OCI-LY7 (cell line): ENCODE data around the gene PIP5K1A. TPM values are rescaled to one million over a fixed set of nuclear protein-coding genes. Genes with fewer than 3 reads are reported as not detected.

Experiments used
- BruUV-seq: library from RNA; stranded (reverse); fragments of 400-500 nt; replicated peaks from 2 replicates; lab custom pipeline; 2021; lab: Mats Ljungman, UMichigan
- CTCF ChIA-PET: fragments of 300-600 bp; sonication (Branson Sonifier 250); formaldehyde crosslinking; loops from one replicate; lab custom pipeline; 2022; ENCODE audit warnings: antibody characterized with exemption; ENCODE audit not compliant: unreplicated experiment; lab: Charles Lee
- POLR2A ChIA-PET: fragments of 300-600 bp; sonication (Branson Sonifier 250); formaldehyde crosslinking; loops from one replicate; lab custom pipeline; 2022; ENCODE audit warnings: antibody characterized with exemption; lab: Charles Lee
- DNase-seq: peaks from one replicate; pipeline ENCODE4 v3.0.0-alpha.2; 2015; ENCODE audit warnings: low spot score
- H2AFZ ChIP-seq: fragments of 200-600 bp; sonication (generic), shearing (Covaris generic); 2 replicates; pipeline ENCODE4 v1.6.1; 2014; ENCODE audit warnings: mild to moderate bottlenecking, antibody characterized with exemption, low read length, moderate library complexity
- H3K27ac ChIP-seq: fragments of 200-600 bp; sonication (generic); 2 replicates; pipeline ENCODE4 v1.5.1; 2014; ENCODE audit warnings: mixed run types, low read depth, mild to moderate bottlenecking, moderate library complexity, low read length, inconsistent platforms; ENCODE audit not compliant: poor library complexity, severe bottlenecking
- H3K36me3 ChIP-seq: fragments of 200-600 bp; sonication (generic); 2 replicates; pipeline ENCODE4 v1.6.1; 2014; ENCODE audit warnings: mild to moderate bottlenecking, antibody characterized with exemption, low read length, moderate library complexity, mixed read lengths; ENCODE audit not compliant: insufficient read depth
- H3K4me1 ChIP-seq: fragments of 200-600 bp; sonication (generic); 2 replicates; pipeline ENCODE4 v1.5.1; 2014; ENCODE audit warnings: mild to moderate bottlenecking, low read length; ENCODE audit not compliant: insufficient read depth, poor library complexity, severe bottlenecking
- H3K4me2 ChIP-seq: fragments of 200-600 bp; sonication (generic); 2 replicates; pipeline ENCODE4 v1.6.1; 2014; ENCODE audit warnings: mild to moderate bottlenecking, low read length
- H3K4me3 ChIP-seq: fragments of 200-600 bp; sonication (generic); 2 replicates; pipeline ENCODE4 v1.5.1; 2014; ENCODE audit warnings: mild to moderate bottlenecking, low read depth, low read length; ENCODE audit not compliant: poor library complexity, severe bottlenecking
- H3K79me2 ChIP-seq: fragments of 200-600 bp; sonication (generic); 2 replicates; pipeline ENCODE4 v1.6.1; 2016; ENCODE audit warnings: low read depth, mild to moderate bottlenecking, low read length, moderate library complexity, mixed read lengths; ENCODE audit not compliant: insufficient read depth
- H3K9me2 ChIP-seq: fragments of 200-600 bp; sonication (generic); 2 replicates; pipeline ENCODE4 v1.6.1; 2016; ENCODE audit warnings: mild to moderate bottlenecking, low read length, mixed read lengths; ENCODE audit not compliant: insufficient read depth
- H3K9me3 ChIP-seq: fragments of 200-600 bp; sonication (generic); 2 replicates; pipeline ENCODE4 v1.6.1; 2014; ENCODE audit warnings: mild to moderate bottlenecking, mixed run types, low read length, mixed read lengths
- H4K20me1 ChIP-seq: fragments of 200-600 bp; sonication (generic); 2 replicates; pipeline ENCODE4 v1.6.1; 2014; ENCODE audit warnings: mild to moderate bottlenecking, antibody characterized with exemption, low read length, moderate library complexity, mixed read lengths; ENCODE audit not compliant: insufficient read depth
- EZH2phosphoT487 ChIP-seq: fragments of 200-600 bp; sonication (generic); IDR thresholded peaks from 2 replicates; pipeline ENCODE4 v1.6.1; 2018; ENCODE audit warnings: low read depth, borderline replicate concordance, mild to moderate bottlenecking, mixed run types, antibody characterized with exemption, low read length, moderate library complexity, mixed read lengths
- intact Hi-C: fragments of 100-400 bp; cut with micrococcal nuclease; formaldehyde crosslinking; loops from one replicate; pipeline ENCODE4 v1.10.0; 2022; ENCODE audit not compliant: unreplicated experiment
- total RNA-seq, 2 experiments: library from RNA; depleted of rRNA in 1 of 2; stranded (reverse); fragments of >200 nt in 1 of 2; shearing (Covaris generic) in 1 of 2; gene quantifications; 2 replicates each; pipeline ENCODE4 v1.2.3, GENCODE V29; 2014 to 2022
- TF ChIP-seq, protein P1 (sequence below): fragments of 200-600 bp; sonication (generic); conservative IDR thresholded peaks from 2 replicates; pipeline ENCODE4 v1.5.1; 2014; ENCODE audit warnings: mild to moderate bottlenecking, antibody characterized with exemption, low read length, moderate library complexity, mixed read lengths

Gene PIP5K1A
- total RNA-seq, 2 experiments from 2014 or later: 50.5 to 85.3 TPM

DNA sequence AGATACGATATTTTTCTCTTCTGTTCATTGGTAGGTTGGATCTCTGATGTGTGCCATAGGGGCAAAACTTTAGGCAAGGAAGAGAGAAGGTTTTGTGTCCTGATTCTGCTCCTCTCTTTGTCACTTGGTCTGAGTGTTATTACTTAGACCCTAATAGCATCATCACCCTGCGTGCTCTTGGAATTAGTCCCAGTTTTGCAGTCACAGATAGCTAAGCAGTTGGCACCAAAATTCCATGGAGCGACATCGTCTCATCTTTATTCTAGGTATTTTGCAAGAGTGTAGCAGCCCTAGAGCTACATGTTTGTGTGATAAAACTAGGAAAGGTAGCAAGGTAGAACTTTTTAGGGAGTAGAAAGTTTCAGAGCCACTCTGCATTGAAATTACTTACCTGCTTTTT, 23.8 kb downstream of the PIP5K1A start:
- Histone ChIP-seq H3K79me2 (peaks cover 64% of the 10 kb centered on the region), H2AFZ (no peak overlapping the region), H3K4me1 (no peaks in the 10 kb centered on the region), H3K4me3 (no peak overlapping the region), H3K36me3 (peaks cover 80% of the 10 kb centered on the region), H3K9me2 (no peaks in the 10 kb centered on the region), H3K27ac (no peak overlapping the region), H4K20me1 (no peaks in the 10 kb centered on the region), H3K9me3 (no peaks in the 10 kb centered on the region), H3K4me2 (no peak overlapping the region)
- BruUV-seq: no TSS peak
- intact Hi-C loops: no loop called here
- DNase-seq: no peak
- ChIA-PET POLR2A (interaction anchor here (0.8 kb wide), 1 partner anchor 10 kb away, joined by 3 read pairs; no protein-coding TSS in a partner anchor), CTCF (no interaction called here)
- TF ChIP-seq EZH2phosphoT487: no peak
- TF ChIP-seq, protein P1, sequence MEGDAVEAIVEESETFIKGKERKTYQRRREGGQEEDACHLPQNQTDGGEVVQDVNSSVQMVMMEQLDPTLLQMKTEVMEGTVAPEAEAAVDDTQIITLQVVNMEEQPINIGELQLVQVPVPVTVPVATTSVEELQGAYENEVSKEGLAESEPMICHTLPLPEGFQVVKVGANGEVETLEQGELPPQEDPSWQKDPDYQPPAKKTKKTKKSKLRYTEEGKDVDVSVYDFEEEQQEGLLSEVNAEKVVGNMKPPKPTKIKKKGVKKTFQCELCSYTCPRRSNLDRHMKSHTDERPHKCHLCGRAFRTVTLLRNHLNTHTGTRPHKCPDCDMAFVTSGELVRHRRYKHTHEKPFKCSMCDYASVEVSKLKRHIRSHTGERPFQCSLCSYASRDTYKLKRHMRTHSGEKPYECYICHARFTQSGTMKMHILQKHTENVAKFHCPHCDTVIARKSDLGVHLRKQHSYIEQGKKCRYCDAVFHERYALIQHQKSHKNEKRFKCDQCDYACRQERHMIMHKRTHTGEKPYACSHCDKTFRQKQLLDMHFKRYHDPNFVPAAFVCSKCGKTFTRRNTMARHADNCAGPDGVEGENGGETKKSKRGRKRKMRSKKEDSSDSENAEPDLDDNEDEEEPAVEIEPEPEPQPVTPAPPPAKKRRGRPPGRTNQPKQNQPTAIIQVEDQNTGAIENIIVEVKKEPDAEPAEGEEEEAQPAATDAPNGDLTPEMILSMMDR: no peak

DNA sequence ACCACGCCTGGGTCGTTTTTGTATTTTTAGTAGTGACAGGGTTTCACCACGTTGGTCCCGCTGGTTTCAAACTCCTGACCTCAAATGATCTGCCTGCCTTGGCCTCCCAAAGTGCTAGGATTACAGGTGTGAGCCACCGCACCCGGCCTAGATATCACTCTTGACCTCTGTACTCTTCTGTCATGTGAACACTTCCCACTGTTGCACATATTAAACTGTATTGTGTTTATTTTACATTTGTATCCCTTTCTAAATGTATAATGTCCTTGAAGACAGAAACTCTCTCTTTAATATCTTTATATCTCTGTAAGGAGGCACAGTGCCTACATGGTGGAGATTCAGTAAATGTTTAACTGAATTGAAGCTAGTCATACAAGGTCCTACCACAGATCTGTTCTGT, 36.9 kb downstream of the PIP5K1A start:
- Histone ChIP-seq H3K36me3 (peaks cover 99% of the 10 kb centered on the region), H3K9me2 (no peaks in the 10 kb centered on the region), H3K79me2 (no peaks in the 10 kb centered on the region), H3K27ac (no peak overlapping the region), H3K9me3 (no peaks in the 10 kb centered on the region), H2AFZ (no peak overlapping the region), H3K4me2 (no peak overlapping the region), H3K4me3 (no peak overlapping the region), H4K20me1 (no peaks in the 10 kb centered on the region), H3K4me1 (peaks cover 13% of the 10 kb centered on the region)
- BruUV-seq: no TSS peak
- intact Hi-C loops: no loop called here
- ChIA-PET POLR2A (interaction anchor here (0.6 kb wide), 1 partner anchor 27 kb away, joined by 3 read pairs; no protein-coding TSS in a partner anchor), CTCF (no interaction called here)
- no peak for TF ChIP-seq EZH2phosphoT487
- TF ChIP-seq, protein P1: no peak
- no peak for DNase-seq

DNA sequence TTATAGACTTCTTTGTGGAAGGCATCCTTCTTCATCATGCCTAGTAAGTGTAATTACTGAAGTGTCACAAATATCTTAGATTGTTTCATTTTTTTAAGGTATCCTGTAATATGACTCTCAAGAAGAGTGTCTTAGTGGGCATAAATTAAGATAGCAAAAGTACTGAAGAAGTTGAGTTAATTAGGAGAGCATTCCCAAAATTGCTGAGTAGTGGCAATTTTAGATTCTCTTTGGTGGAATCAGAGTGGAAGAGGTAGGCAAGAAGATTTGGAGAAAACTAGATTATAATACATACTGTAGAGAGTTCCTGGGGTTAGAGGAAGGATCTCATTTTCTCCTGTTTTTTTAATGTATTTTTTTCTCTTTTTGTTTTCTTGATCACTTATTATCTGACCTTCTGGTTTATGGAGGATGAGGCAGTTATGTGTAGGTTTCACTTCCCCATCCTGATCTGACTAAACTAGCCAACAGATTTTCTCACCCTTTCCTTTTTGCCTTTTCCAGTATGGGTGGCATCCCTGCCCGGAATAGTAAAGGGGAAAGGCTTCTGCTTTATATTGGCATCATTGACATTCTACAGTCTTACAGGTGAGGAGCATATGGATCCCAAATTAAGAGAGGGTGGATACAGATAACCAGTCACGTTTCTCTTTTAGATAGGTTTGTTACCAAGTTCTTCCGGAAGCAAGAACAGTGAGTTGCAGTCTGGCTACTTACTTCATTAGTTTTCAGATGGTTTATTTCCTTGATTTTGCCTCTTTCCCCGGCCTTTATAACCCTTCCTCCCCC, 39.5 kb downstream of the PIP5K1A start:
- Histone ChIP-seq H3K4me2 (peak overlapping the region; percentile 10; the same call in 1 of the 2 replicates), H3K36me3 (peaks cover 99% of the 10 kb centered on the region), H3K27ac (peak overlapping the region; percentile 34), H4K20me1 (no peaks in the 10 kb centered on the region), H3K9me2 (no peaks in the 10 kb centered on the region), H3K4me1 (peaks cover 13% of the 10 kb centered on the region), H3K79me2 (no peaks in the 10 kb centered on the region), H2AFZ (no peak overlapping the region), H3K4me3 (no peak overlapping the region), H3K9me3 (no peaks in the 10 kb centered on the region)
- intact Hi-C loops: no loop called here
- TF ChIP-seq, protein P1: no peak
- no peak for TF ChIP-seq EZH2phosphoT487
- CTCF ChIA-PET: no interaction called here
- DNase-seq: peak; percentile 46
- POLR2A ChIA-PET: interaction anchor here (1.6 kb wide), 1 partner anchor 11 kb away, joined by 3 read pairs; no protein-coding TSS in a partner anchor
- BruUV-seq: no TSS peak
